ENCODE measurements around the gene SLC17A2. TPM values are rescaled to one million over a fixed set of nuclear protein-coding genes. Genes with fewer than 3 reads are reported as not detected.

The SLC17A2 gene
- total and polyA plus RNA-seq, 2 of the 4 experiments (the other 2 are of a cell fraction), result not detected

GRCh38 chr6:25899123-25899522 lies 31.4 kb downstream of the SLC17A2 start:
- Histone ChIP-seq H3K27me3 (ENCODE audit: control insufficient read depth, insufficient read depth, low read length) (no peaks in the 10 kb centered on the region), H2BK15ac (ENCODE audit: low read depth, low read length) (no peak overlapping the region), H3K4me2 (ENCODE audit: low read depth, low read length) (no peak overlapping the region), H4K5ac (ENCODE audit: low read depth, low read length) (no peak overlapping the region), H3K4me1 (ENCODE audit: control insufficient read depth, insufficient read depth, low read length) (no peaks in the 10 kb centered on the region), H3K4ac (ENCODE audit: low read depth, low read length) (no peak overlapping the region), H3K18ac (ENCODE audit: low read depth, low read length) (no peak overlapping the region), H2AK5ac (ENCODE audit: low read depth, low read length) (no peak overlapping the region), H4K20me1 (ENCODE audit: insufficient read depth, low read length) (no peaks in the 10 kb centered on the region), H2AFZ (replicated peaks; ENCODE audit: low read length, poor library complexity) (no peak overlapping the region), H3K36me3 (ENCODE audit: control insufficient read depth, insufficient read depth, low read length) (no peaks in the 10 kb centered on the region), H2AK9ac (replicated peaks; ENCODE audit: low read depth, low read length, poor library complexity) (no peak overlapping the region), H3K4me3 (ENCODE audit: insufficient read depth, low read depth, low read length) (no peak overlapping the region), H3K56ac (ENCODE audit: extremely low read depth, insufficient read depth, low read length) (no peak overlapping the region), H3K14ac (replicated peaks; ENCODE audit: low read depth, low read length) (no peak overlapping the region), H3K9me3 (ENCODE audit: control insufficient read depth, insufficient read depth, low read length) (no peaks in the 10 kb centered on the region), H3K79me1 (ENCODE audit: low read depth in 1 of 2, low read length in 2 of 2) (no peaks in the 10 kb centered on the region), H2BK20ac (ENCODE audit: low read depth, low read length) (no peak overlapping the region), H4K91ac (ENCODE audit: insufficient read depth, low read depth, low read length) (no peak overlapping the region), H3K9me1 (ENCODE audit: insufficient read depth, low read length) (no peaks in the 10 kb centered on the region), H3K27ac (ENCODE audit: insufficient read depth, low read length) (no peak overlapping the region), H3K9ac (ENCODE audit: low read depth, low read length) (no peak overlapping the region), H3K23ac (ENCODE audit: low read depth, low read length) (no peak overlapping the region), H2BK5ac (ENCODE audit: low read depth, low read length, poor library complexity, severe bottlenecking) (no peak overlapping the region), H4K8ac (ENCODE audit: low read depth in 2 of 2, low read length in 2 of 2) (no peak overlapping the region), H2BK120ac (ENCODE audit: low read depth, low read length) (no peak overlapping the region)
- in situ Hi-C loops (cut with MboI; ENCODE audit: low sequenced_read_pairs) (no loop called here), dilution Hi-C loops (cut with HindIII; ENCODE audit: low sequenced_read_pairs, unreplicated experiment) (no loop called here), intact Hi-C loops (cut with micrococcal nuclease) (no loop called here)
- CTCF ChIA-PET, result no interaction called here
- no TSS peak for BruUV-seq (replicated peaks)
- TF ChIP-seq POLR2A (IDR thresholded peaks at IDR 0.05; ENCODE audit: low read depth, low read length) (no peak), CEBPB (IDR thresholded peaks at IDR 0.05; ENCODE audit: low read depth, low read length) (no peak), RCOR1 (IDR thresholded peaks at IDR 0.05; ENCODE audit: insufficient replicate concordance, low read length) (no peak), FOS (IDR thresholded peaks at IDR 0.05; ENCODE audit: low read depth, low read length) (no peak), NFE2L2 (IDR thresholded peaks at IDR 0.05; ENCODE audit: low read depth, low read length) (no peak), RFX5 (IDR thresholded peaks at IDR 0.05; ENCODE audit: low read depth, low read length) (no peak), ELK1 (IDR thresholded peaks at IDR 0.05; ENCODE audit: borderline replicate concordance, low read depth, low read length) (no peak)
- TF ChIP-seq, protein P1, sequence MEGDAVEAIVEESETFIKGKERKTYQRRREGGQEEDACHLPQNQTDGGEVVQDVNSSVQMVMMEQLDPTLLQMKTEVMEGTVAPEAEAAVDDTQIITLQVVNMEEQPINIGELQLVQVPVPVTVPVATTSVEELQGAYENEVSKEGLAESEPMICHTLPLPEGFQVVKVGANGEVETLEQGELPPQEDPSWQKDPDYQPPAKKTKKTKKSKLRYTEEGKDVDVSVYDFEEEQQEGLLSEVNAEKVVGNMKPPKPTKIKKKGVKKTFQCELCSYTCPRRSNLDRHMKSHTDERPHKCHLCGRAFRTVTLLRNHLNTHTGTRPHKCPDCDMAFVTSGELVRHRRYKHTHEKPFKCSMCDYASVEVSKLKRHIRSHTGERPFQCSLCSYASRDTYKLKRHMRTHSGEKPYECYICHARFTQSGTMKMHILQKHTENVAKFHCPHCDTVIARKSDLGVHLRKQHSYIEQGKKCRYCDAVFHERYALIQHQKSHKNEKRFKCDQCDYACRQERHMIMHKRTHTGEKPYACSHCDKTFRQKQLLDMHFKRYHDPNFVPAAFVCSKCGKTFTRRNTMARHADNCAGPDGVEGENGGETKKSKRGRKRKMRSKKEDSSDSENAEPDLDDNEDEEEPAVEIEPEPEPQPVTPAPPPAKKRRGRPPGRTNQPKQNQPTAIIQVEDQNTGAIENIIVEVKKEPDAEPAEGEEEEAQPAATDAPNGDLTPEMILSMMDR (conservative IDR thresholded peaks at IDR 0.05; ENCODE audit: low read depth, low read length), result no peak
- TF ChIP-seq, protein P2, sequence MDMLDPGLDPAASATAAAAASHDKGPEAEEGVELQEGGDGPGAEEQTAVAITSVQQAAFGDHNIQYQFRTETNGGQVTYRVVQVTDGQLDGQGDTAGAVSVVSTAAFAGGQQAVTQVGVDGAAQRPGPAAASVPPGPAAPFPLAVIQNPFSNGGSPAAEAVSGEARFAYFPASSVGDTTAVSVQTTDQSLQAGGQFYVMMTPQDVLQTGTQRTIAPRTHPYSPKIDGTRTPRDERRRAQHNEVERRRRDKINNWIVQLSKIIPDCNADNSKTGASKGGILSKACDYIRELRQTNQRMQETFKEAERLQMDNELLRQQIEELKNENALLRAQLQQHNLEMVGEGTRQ (IDR thresholded peaks at IDR 0.05; ENCODE audit: low read depth, low read length), result no peak
- no peak for DNase-seq
- ATAC-seq (ENCODE audit: low read depth), result no peak
- POLR2A ChIA-PET (ENCODE audit: unreplicated experiment), result no interaction called here
- WGBS, 2 experiments (ENCODE audit: extremely low coverage in 2 of 2, insufficient read length in 1 of 2), result no CpG with 5 or more reads among the region's 2 CpGs

Measured in IMR-90 (cell line).